Subcutaneous abdominal adipose tissue (tissue), 5 donors: ENCODE results near the gene DUSP2.

Experiments
- H3K27ac ChIP-seq: one replicate; pipeline ENCODE4 v1.7.0; 2013; ENCODE audit warnings: low read depth, mild to moderate bottlenecking, inconsistent platforms, low read length, moderate library complexity
- H3K27me3 ChIP-seq, 5 donors: one replicate each; pipeline ENCODE4 v1.7.0; 2013; ENCODE audit warnings: low read length in 5 of 5, inconsistent platforms in 1 of 5; ENCODE audit not compliant: control insufficient read depth in 5 of 5, insufficient read depth in 4 of 5
- H3K36me3 ChIP-seq, 5 donors: one replicate each; pipeline ENCODE4 v1.7.0; 2013; ENCODE audit warnings: low read length in 5 of 5; ENCODE audit not compliant: control insufficient read depth in 5 of 5, insufficient read depth in 5 of 5
- H3K4me1 ChIP-seq, 5 donors: one replicate each; pipeline ENCODE4 v1.7.0; 2013; ENCODE audit warnings: low read length in 5 of 5, mild to moderate bottlenecking in 3 of 5, moderate library complexity in 1 of 5; ENCODE audit not compliant: control insufficient read depth in 5 of 5, insufficient read depth in 5 of 5
- H3K4me3 ChIP-seq, 5 donors: one replicate each; pipeline ENCODE4 v1.7.0; 2013; ENCODE audit warnings: low read length in 5 of 5, low read depth in 1 of 5
- H3K9ac ChIP-seq, 5 donors: one replicate each; pipeline ENCODE4 v1.7.0; 2013; ENCODE audit warnings: low read length in 5 of 5, mild to moderate bottlenecking in 4 of 5, moderate library complexity in 3 of 5
- H3K9me3 ChIP-seq, 5 donors: one replicate each; pipeline ENCODE4 v1.7.0; 2013; ENCODE audit warnings: low read length in 5 of 5; ENCODE audit not compliant: control insufficient read depth in 5 of 5
- donor health status: healthy.
- donor health status: healthy.
- donor health status: healthy.
- donor health status: healthy.
- donor health status: healthy.

Gene DUSP2

DNA sequence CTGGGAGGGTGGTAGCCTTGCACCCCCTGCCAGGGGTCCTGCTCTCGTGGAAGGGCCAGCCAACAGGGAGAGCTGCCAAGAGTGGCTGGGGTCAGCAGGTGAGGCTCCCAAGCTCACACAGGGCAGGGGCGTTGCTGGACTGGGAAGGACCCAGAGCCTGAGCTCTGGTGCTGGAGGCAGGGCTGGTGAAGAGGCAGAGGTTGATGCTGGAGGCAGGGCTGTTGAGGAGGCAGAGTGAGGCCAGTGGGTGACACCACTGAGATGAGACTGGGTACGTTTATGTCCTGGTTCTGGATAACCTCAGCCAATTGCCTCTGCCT, 35.9 kb downstream of the DUSP2 start:
- H3K4me1 ChIP-seq = peaks cover 3 to 18% (median 16%) of the 10 kb centered on the region in 5 donors
- H3K4me3 ChIP-seq = peak overlapping the region in 2 of 5 donors; percentile 25 to 45
- peaks cover 5 to 17% (median 15%) of the 10 kb centered on the region in 5 donors for H3K9me3 ChIP-seq
- H3K36me3 ChIP-seq = no peaks in the 10 kb centered on the region
- no peak overlapping the region for H3K27ac ChIP-seq
- peaks cover 0 to 23% (median 6%) of the 10 kb centered on the region in 5 donors for H3K27me3 ChIP-seq
- H3K9ac ChIP-seq = peak overlapping the region in 1 of 5 donors; percentile 6

DNA sequence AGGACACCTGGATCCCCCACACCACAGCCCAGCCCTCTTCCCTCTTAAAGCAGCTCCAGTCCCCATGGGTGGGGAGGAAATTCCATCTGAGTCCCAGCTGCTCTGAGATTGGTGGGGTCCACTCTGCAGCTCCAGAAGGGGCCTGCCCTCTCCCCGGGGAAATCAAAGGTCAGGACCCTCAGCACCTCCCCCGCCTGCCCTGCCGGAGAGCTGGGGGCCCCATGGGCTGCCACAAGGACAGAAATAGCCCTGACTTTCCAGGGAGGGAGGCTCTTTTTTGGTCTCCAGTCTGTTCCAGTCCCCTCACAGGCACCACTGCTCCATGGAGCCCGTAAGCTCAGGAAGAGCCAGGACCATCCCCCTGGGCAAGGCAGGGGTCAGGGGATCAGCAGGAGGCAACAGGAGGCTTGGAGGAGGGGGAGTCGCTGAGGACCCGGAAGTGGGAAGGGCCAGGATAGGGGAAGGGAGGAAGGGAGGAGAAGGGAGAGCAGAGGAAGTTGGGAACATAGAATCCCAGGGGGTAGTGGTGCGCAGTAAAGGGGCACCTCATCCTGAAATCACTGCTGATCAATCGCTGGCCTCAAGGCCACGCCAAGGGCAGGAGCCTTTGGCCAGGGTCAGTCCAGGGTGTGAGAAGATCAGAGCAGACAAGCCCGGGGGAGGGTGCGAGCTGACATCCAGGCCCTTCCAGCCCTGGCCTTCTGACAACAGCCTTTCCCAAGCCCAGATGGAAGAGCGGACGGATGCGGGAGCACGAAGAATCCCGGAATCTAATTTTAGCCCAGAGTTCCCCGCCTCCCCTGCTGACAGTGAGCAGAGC, 36.5 kb downstream of the DUSP2 start:
- peaks cover 3 to 19% (median 18%) of the 10 kb centered on the region in 5 donors for H3K4me1 ChIP-seq
- H3K36me3 ChIP-seq = no peaks in the 10 kb centered on the region
- peak overlapping the region in 1 of 5 donors; percentile 6 for H3K9ac ChIP-seq
- no peak overlapping the region for H3K27ac ChIP-seq
- H3K27me3 ChIP-seq = peaks cover 0 to 21% (median 6%) of the 10 kb centered on the region in 5 donors
- peak overlapping the region in 2 of 5 donors; percentile 25 to 45 for H3K4me3 ChIP-seq
- H3K9me3 ChIP-seq = peaks cover 5 to 17% (median 15%) of the 10 kb centered on the region in 5 donors

DNA sequence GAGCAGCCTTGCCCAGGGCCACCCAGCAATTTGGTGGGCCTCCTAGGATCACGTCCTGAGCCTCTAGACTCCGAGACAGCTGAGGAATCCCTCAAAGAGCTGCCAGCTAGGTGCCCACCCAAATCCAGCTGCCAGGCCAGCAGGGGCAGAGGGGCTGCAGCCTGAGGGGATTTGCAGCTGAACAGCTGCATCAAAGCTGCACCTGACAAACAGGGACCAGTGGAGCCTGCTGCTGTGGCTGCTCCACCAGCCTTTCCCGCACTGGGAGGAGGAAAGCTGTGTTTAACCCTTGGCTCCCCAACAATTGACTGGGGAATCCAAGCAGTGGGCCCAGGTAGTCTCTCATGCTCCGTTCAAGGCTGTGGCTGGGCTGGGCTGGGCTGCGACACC, 37.1 kb downstream of the DUSP2 start:
- no peak overlapping the region for H3K4me3 ChIP-seq
- H3K9ac ChIP-seq = no peak overlapping the region
- no peak overlapping the region for H3K27ac ChIP-seq
- peaks cover 5 to 17% (median 15%) of the 10 kb centered on the region in 5 donors for H3K9me3 ChIP-seq
- peaks cover 0 to 21% (median 6%) of the 10 kb centered on the region in 5 donors for H3K27me3 ChIP-seq
- peaks cover 3 to 22% (median 18%) of the 10 kb centered on the region in 5 donors for H3K4me1 ChIP-seq
- no peaks in the 10 kb centered on the region for H3K36me3 ChIP-seq

DNA sequence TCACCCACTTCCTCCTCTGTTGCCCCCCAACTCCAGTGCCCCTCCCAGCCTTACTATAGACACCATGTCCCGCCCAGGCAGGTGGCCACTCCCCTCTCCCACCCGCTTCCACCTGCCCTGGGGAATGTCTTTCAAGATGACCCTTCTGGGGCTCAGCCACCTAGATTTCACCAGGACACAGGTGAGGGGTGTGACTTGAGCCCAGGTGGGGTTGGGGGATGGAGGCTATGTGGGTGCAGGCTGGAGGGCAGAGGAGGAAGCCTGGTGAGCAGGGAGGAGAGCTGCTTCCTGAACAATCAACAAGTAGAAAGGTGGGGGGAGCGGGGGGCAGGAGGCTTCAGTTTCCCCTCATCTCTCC, 37.6 kb downstream of the DUSP2 start:
- Histone ChIP-seq H3K27me3 (peaks cover 0 to 21% (median 6%) of the 10 kb centered on the region in 5 donors), H3K4me3 (no peak overlapping the region), H3K27ac (no peak overlapping the region), H3K9ac (no peak overlapping the region), H3K9me3 (peaks cover 5 to 17% (median 15%) of the 10 kb centered on the region in 5 donors), H3K36me3 (no peaks in the 10 kb centered on the region), H3K4me1 (peaks cover 3 to 22% (median 18%) of the 10 kb centered on the region in 5 donors)

DNA sequence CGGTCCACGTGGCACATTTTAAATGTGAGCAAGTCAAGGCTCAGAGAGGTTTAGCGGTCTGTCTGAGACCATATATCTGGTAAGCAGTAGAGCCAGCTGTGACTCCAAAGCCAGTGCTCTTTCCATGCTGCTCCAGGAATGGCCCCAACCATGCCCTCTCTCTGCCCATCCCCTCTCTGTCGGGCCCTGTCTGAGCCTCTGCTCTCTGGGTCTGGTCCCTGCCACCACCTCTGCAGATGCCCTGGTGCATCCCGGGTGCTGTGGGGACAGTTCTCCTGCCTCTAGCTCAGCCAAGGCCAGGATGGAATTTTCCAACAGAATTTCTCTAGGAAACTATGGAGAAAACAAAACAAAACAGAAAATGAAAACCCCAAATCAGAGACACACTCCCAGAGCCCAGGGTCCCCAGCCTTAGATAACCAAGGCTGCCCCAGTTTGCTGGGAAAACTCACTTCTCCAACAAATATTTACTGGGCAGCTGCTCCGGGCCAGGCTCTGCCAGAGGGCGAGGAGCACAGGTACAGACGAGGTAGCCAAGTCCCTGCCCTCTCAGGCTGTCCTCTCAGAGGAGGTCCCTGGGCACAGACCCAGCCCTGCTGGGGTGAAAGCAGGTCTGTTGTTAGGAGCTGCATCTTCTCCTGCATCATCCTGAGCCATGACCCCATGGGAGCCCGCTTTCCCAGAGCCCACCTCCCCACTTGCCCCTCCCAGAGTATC, 38.1 kb downstream of the DUSP2 start:
- Histone ChIP-seq H3K4me3 (no peak overlapping the region), H3K9ac (no peak overlapping the region), H3K4me1 (peaks cover 3 to 22% (median 18%) of the 10 kb centered on the region in 5 donors), H3K27me3 (peaks cover 0 to 21% (median 6%) of the 10 kb centered on the region in 5 donors), H3K36me3 (no peaks in the 10 kb centered on the region), H3K9me3 (peaks cover 5 to 17% (median 15%) of the 10 kb centered on the region in 5 donors), H3K27ac (no peak overlapping the region)

DNA sequence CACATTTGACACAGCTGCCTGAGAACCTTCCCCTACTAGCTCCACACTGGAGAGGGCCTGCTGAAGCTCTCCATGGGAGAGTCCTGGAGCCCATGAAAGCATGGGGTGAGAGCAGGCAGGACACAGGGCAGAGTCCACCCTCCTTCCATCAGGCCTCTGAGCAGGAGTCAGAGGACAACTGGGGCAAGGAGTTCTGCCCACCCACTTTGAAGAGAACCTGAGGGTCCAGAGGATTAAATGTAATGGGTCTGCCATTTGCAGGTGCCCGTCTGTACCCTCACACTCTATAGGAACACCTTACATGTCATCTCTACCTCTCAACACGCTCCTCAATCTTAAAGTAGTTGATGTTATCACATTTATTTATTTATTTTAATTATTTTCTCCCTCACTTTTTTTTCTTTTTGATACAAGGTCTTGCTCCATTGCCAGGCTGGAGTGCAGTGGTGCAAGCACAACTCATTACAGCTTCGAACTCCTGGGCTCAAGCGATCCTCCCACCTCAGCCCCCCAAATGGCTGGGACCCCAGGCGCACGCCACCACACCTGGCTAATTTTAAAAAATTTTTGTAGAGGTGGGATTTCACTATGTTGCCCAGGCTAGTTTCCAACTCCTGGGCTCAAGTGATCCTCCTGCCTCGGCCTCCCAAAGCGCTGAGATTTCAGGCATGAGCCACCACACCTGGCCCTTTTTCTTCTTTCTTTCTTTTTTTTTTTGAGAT, 39.1 kb downstream of the DUSP2 start:
- H3K36me3 ChIP-seq = no peaks in the 10 kb centered on the region
- H3K27ac ChIP-seq = no peak overlapping the region
- peaks cover 5 to 17% (median 15%) of the 10 kb centered on the region in 5 donors for H3K9me3 ChIP-seq
- H3K4me1 ChIP-seq = peaks cover 3 to 26% (median 18%) of the 10 kb centered on the region in 5 donors
- peaks cover 0 to 21% (median 6%) of the 10 kb centered on the region in 5 donors for H3K27me3 ChIP-seq
- H3K9ac ChIP-seq = no peak overlapping the region
- peak overlapping the region in 1 of 5 donors; percentile 36 for H3K4me3 ChIP-seq

DNA sequence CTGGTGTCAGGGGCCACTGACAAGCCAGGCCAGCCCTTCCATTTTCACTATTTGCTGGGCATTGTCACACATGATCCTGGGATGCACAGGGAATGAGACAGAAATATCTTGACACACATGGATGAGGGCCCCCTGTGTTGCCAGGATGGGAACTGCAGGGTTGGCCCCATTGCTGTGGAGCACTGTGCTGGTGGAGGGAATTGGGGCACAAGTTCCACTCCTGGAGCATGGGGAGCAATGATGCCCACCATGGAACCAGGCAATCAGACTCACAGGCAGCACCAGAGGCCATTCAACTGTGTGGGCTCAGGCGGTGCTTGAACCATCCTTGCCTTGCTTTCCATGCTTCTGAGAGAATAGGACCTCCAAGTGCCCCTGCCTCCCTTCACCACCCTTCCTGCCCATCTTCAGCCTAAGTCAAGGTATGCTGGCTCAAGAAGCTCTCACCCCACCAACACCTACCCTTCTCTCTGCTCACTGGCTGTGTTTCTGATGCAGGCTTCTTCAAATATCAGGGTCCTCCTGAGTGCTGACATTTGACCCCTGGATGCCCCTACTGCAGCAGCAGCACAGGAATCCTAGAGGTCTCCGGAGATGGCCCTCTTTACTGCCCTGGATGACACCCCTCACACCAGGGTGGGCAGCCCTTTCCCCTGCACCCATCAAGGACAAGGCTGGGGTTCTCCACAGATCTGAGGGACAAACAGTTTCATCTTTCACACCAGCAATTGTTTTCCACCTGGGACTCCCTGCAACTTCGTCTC, 39.9 kb downstream of the DUSP2 start:
- Histone ChIP-seq H3K4me1 (peaks cover 5 to 28% (median 18%) of the 10 kb centered on the region in 5 donors), H3K27ac (no peak overlapping the region), H3K9ac (no peak overlapping the region), H3K27me3 (peaks cover 0 to 21% (median 4%) of the 10 kb centered on the region in 5 donors), H3K4me3 (peak overlapping the region in 2 of 5 donors; percentile 22 to 36), H3K9me3 (peaks cover 5 to 17% (median 15%) of the 10 kb centered on the region in 5 donors), H3K36me3 (no peaks in the 10 kb centered on the region)

DNA sequence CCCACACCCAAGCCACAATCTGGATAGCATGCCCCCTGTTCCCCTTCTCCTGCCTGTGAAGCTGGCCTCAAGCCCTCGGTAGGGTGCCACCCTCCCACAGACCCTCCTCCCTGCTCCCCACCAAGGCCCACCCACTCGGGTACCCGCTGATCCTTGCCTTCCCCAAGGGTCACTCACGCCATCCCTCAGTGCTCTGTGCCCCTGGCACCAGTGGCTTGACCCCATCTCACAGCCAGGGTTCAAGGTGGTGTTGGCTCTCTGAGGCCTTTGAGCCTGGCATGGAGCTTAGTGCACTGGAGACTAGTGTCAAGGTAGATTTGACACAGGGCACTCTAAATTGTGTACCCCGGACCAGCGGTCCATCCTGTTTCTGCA, 40.8 kb downstream of the DUSP2 start:
- Histone ChIP-seq H3K27ac (no peak overlapping the region), H3K4me3 (no peak overlapping the region), H3K4me1 (peaks cover 5 to 32% (median 18%) of the 10 kb centered on the region in 5 donors), H3K9me3 (peaks cover 5 to 17% (median 15%) of the 10 kb centered on the region in 5 donors), H3K9ac (no peak overlapping the region), H3K36me3 (no peaks in the 10 kb centered on the region), H3K27me3 (peaks cover 0 to 15% (median 3%) of the 10 kb centered on the region in 5 donors)

DNA sequence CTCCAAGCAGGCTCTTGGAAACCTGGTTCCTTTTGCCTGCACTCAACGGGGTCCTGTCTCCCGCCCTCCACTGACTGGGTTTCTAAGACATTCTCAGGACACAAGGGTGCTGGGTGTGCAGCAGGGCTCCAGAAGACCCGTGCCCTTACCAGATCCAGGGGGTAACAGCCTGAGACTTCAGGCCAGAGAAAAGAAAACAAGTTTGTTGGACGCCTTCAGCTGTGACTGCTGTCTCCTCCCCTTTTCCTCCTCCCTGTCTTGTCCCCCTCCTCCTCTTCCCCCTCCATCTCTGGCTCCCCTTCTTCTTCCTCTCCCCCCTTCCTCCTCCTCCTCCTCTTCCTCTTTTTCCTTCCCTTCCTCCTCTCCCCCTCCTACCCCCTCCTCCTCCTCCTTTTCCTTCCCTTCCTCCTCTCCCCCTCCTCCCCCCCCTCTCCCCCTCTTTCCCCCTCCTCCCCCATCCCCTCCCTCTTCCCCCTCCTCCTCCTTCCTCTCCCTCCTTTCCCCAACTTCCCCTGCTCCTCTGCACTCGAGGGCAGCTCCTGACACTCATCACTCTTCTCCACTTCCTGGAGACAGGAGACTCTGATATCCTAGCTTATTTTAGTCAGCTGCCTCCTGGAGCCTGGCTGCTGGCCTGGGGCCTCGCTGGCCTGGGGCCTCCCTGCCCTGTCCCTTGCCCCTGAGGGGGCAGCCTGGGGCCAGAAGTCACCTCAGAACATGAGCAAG, 41.3 kb downstream of the DUSP2 start:
- Histone ChIP-seq H3K4me3 (no peak overlapping the region), H3K27ac (no peak overlapping the region), H3K27me3 (peaks cover 0 to 15% (median 3%) of the 10 kb centered on the region in 5 donors), H3K9me3 (peaks cover 5 to 17% (median 15%) of the 10 kb centered on the region in 5 donors), H3K4me1 (peaks cover 3 to 32% (median 18%) of the 10 kb centered on the region in 5 donors), H3K9ac (peak overlapping the region in 1 of 5 donors; percentile 21), H3K36me3 (no peaks in the 10 kb centered on the region)
